Measurements from ENCODE around the gene NCOA7.

DNA sequence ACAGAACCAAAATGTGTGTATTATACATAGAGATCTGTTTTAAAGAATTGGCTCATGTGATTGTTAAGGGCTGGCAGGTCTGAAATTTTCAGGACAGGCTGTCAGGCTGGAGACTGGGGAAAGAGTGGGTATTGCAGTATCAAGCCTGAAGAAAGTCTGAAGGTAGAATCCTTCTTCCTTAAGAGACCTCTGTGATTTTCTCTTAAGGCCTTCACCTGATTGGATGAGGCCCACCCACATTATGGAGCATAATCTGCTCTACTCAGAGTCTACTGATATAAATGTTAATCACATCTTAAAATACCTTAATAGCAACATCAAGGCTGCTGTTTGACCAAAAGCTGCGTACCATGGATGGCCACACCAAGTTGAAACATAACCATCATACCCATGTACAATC is 122.4 kb downstream of the NCOA7 start:
- TF ChIP-seq POLR2AphosphoS5 (IDR thresholded peaks at IDR 0.05; ENCODE audit: borderline replicate concordance, low read depth, low read length) (no peak), EZH2 (IDR thresholded peaks at IDR 0.05) (no peak)

All from SK-N-MC (cell line).